ENCODE data around the gene E2F7.
"Not testable (repeated sequence)": the region's sequence is repeated elsewhere in the genome, so short reads cannot be mapped to it uniquely, and the experiment has no call there.

The E2F7 gene, protein sequence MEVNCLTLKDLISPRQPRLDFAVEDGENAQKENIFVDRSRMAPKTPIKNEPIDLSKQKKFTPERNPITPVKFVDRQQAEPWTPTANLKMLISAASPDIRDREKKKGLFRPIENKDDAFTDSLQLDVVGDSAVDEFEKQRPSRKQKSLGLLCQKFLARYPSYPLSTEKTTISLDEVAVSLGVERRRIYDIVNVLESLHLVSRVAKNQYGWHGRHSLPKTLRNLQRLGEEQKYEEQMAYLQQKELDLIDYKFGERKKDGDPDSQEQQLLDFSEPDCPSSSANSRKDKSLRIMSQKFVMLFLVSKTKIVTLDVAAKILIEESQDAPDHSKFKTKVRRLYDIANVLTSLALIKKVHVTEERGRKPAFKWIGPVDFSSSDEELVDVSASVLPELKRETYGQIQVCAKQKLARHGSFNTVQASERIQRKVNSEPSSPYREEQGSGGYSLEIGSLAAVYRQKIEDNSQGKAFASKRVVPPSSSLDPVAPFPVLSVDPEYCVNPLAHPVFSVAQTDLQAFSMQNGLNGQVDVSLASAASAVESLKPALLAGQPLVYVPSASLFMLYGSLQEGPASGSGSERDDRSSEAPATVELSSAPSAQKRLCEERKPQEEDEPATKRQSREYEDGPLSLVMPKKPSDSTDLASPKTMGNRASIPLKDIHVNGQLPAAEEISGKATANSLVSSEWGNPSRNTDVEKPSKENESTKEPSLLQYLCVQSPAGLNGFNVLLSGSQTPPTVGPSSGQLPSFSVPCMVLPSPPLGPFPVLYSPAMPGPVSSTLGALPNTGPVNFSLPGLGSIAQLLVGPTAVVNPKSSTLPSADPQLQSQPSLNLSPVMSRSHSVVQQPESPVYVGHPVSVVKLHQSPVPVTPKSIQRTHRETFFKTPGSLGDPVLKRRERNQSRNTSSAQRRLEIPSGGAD

DNA sequence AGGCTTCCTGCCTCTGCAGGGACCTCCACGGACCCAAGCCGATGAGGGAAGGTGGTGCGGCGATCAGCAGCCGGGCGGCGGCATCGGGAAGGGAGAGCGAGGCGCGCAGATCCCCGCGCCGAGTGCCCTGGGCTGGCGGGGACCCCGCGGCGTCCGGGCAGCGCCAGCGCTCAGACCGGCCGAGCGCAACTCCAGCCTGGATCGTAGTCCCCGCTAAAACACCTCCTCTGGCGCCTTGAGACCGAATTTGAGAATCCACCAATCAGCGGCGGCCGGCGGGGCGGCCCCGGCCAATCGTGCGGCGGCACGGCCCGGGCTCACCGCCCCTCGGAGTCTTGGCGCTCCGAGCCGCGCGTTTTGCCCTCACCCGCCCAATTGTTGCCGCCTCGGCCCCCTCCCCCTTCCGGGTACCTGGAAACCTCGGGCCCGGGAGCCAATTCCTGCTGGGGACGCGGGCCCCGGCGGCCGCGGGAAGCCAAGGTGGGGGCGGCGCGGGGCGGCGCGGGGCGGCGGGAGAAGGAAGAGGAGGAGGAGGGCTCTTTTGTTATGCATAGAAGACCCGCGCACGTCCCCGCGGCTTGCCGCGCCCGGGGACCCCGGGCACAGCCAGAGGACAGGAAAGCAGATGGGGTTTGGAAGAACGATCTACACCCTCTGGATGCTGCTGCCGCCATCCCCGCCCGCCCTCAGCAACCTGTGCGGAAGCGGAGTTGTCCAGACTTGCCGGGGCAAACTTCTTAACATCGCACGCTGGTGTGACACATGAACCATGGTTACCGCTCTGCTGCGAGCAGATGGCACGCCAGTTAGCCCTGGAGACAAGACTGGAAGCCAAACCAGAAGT, at the start of gene E2F7:
E2F7 (minus strand) TSS at position 209 of the 844 bp plus-strand sequence. CDS start 934 bp downstream, outside the sequence.
- H3K36me3 ChIP-seq (ENCODE audit: control insufficient read depth, low read depth, low read length) = peaks cover 31% of the 10 kb centered on the region
- H3K4me1 ChIP-seq (ENCODE audit: control insufficient read depth, low read depth, low read length) = peaks cover 17% of the 10 kb centered on the region
- no peaks in the 10 kb centered on the region for H3K9me3 ChIP-seq (ENCODE audit: control insufficient read depth, low read depth, low read length)
- peak within 1 kb of the TSS; percentile 95 for H3K9ac ChIP-seq (ENCODE audit: low read length)
- no peaks in the 10 kb centered on the region for H3K27me3 ChIP-seq (ENCODE audit: control insufficient read depth, insufficient read depth, low read length)
- H3K4me3 ChIP-seq (ENCODE audit: low read length) = peak within 1 kb of the TSS; percentile 81
- peak within 1 kb of the TSS; percentile 80 for H3K27ac ChIP-seq (ENCODE audit: low read length)

DNA sequence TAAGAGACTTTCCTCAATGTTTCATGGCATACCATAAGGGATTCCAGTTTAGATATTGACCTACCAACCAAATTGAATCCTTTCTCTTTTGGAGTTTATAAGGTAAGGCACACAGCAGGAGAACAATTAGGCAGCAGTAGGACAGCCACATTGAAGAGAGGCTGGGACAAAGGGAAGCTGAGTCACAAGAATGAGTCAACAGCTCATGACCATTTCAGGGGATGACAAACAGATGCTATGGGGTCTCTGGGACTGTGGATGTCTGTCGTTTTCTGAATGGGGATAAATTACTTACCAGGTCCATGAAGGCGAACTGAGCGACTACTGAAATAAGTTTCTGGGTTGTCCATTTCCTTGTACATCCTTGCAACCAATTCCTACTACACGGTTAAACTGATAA, 48.6 kb upstream of the E2F7 start:
- Histone ChIP-seq H3K9me3 (ENCODE audit: control insufficient read depth, low read depth, low read length) (no peaks in the 10 kb centered on the region), H3K36me3 (ENCODE audit: control insufficient read depth, low read depth, low read length) (no peaks in the 10 kb centered on the region), H3K27ac (ENCODE audit: low read length) (no peak overlapping the region), H3K9ac (ENCODE audit: low read length) (no peak overlapping the region), H3K4me1 (ENCODE audit: control insufficient read depth, low read depth, low read length) (no peaks in the 10 kb centered on the region), H3K4me3 (ENCODE audit: low read length) (no peak overlapping the region), H3K27me3 (ENCODE audit: control insufficient read depth, insufficient read depth, low read length) (no peaks in the 10 kb centered on the region)

DNA sequence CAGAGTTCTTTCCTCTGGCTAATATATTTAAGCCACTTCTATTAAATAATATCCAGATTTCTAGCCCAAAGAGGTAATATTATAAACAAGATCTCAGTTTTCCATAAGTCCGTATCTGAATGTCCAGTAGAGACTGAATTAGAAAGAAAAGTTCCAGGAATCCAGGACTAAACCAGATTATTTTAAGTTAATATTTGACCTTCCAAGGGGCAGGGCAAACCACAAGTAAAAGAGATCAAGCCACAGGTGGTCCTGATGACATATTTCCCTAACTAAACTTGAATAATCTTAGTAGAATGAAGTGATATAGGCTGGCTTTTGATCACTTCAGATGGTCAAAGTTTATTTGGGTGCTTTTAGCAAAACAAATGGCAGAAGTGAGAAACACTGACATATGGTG, 43.3 kb upstream of the E2F7 start:
- Histone ChIP-seq H3K9ac (ENCODE audit: low read length) (no peak overlapping the region), H3K4me1 (ENCODE audit: control insufficient read depth, low read depth, low read length) (no peaks in the 10 kb centered on the region), H3K27me3 (ENCODE audit: control insufficient read depth, insufficient read depth, low read length) (no peaks in the 10 kb centered on the region), H3K4me3 (ENCODE audit: low read length) (no peak overlapping the region), H3K36me3 (ENCODE audit: control insufficient read depth, low read depth, low read length) (no peaks in the 10 kb centered on the region), H3K9me3 (ENCODE audit: control insufficient read depth, low read depth, low read length) (no peaks in the 10 kb centered on the region), H3K27ac (ENCODE audit: low read length) (no peak overlapping the region)

DNA sequence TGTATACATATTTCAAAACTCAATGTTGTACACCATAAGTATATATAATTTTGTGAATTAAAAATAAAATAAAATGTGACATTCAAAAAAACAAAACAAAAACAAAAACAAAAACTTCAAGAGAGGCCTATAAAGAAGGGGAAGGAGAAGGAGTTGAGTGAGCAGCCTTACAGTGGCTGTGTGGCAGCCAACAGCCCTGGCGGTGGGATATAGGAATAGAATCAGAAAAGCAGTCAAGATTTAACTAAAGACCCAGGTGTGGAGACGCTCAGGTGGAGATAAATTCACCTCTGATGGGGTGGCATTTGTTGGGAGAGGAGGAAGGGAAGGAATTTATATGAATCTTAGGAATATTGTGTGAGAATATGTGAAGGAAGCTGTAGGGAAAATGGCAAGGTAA, 41.8 kb upstream of the E2F7 start:
- Histone ChIP-seq H3K4me3 (ENCODE audit: low read length) (no peak overlapping the region), H3K27ac (ENCODE audit: low read length) (no peak overlapping the region), H3K27me3 (ENCODE audit: control insufficient read depth, insufficient read depth, low read length) (no peaks in the 10 kb centered on the region), H3K9ac (ENCODE audit: low read length) (no peak overlapping the region), H3K36me3 (ENCODE audit: control insufficient read depth, low read depth, low read length) (no peaks in the 10 kb centered on the region), H3K9me3 (ENCODE audit: control insufficient read depth, low read depth, low read length) (no peaks in the 10 kb centered on the region), H3K4me1 (ENCODE audit: control insufficient read depth, low read depth, low read length) (no peaks in the 10 kb centered on the region)

DNA sequence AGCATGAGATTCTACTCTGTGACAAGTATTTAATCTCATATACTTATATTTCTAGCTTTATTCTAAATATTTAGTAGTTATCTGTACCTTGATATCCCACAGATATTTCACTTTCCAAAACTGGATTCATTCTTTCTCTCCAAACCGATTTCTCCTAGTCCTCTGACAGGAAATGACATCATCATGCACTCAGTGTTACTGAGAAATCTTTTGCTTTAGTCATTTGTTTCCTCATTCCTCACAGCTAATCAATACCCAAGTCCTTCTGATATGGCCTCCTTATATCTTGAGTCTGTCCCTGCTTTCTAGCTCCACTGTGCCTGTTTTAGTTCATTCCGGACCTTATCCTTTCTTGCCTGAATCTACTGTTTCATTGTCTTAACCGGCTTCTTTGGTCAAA, 39.4 kb upstream of the E2F7 start:
- H3K9ac ChIP-seq (ENCODE audit: low read length) = no peak overlapping the region

DNA sequence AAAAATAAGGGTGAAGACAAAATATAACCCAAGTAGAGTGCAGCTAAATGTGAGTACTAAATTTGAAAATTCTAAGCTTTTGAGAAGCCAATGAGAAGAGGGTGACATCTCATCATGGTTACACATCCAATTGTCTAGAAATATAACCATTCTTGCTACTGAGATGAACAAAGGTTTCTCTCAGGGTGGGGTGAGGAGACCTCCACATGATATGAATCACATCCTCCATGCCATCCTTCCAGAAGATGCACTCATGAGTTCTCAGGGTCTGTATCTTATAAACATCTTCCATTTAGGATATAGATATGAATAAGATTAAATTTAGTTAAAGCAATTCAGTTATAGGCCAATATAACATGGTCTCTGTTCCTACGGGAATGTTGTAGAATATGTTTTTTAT, 38.9 kb upstream of the E2F7 start:
- no peaks in the 10 kb centered on the region for H3K27me3 ChIP-seq (ENCODE audit: control insufficient read depth, insufficient read depth, low read length)
- H3K4me1 ChIP-seq (ENCODE audit: control insufficient read depth, low read depth, low read length) = no peaks in the 10 kb centered on the region
- H3K9me3 ChIP-seq (ENCODE audit: control insufficient read depth, low read depth, low read length) = no peaks in the 10 kb centered on the region
- H3K36me3 ChIP-seq (ENCODE audit: control insufficient read depth, low read depth, low read length) = no peaks in the 10 kb centered on the region
- H3K9ac ChIP-seq (ENCODE audit: low read length) = no peak overlapping the region
- no peak overlapping the region for H3K27ac ChIP-seq (ENCODE audit: low read length)
- H3K4me3 ChIP-seq (ENCODE audit: low read length) = no peak overlapping the region

More for the DNA sequence above, 39.4 kb upstream of the E2F7 start:
- Histone ChIP-seq H3K9me3 (ENCODE audit: control insufficient read depth, low read depth, low read length) (no peaks in the 10 kb centered on the region), H3K27ac (ENCODE audit: low read length) (no peak overlapping the region), H3K36me3 (ENCODE audit: control insufficient read depth, low read depth, low read length) (no peaks in the 10 kb centered on the region), H3K4me1 (ENCODE audit: control insufficient read depth, low read depth, low read length) (no peaks in the 10 kb centered on the region), H3K4me3 (ENCODE audit: low read length) (no peak overlapping the region), H3K27me3 (ENCODE audit: control insufficient read depth, insufficient read depth, low read length) (no peaks in the 10 kb centered on the region)

DNA sequence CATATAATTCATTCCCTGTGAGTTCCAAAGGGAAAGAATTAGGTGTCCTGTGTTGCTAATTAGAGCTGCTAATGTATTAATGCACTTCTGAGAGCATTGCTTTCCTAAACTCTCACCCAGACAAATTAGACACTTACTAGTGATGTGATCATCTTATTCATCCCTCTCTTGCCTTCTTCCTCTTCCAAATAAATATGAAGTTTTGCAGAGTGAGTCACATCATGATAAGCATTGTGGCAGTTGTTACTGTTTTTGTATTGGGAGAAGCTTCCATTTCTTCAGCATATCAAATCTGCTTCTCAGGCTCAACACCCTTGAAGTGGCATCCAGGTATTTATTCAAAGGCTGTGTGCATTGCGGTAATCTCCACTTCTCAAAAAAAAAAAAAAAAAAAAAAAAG, 37.3 kb upstream of the E2F7 start:
- Histone ChIP-seq H3K27me3 (ENCODE audit: control insufficient read depth, insufficient read depth, low read length) (no peaks in the 10 kb centered on the region), H3K4me1 (ENCODE audit: control insufficient read depth, low read depth, low read length) (no peaks in the 10 kb centered on the region), H3K9ac (ENCODE audit: low read length) (no peak overlapping the region), H3K36me3 (ENCODE audit: control insufficient read depth, low read depth, low read length) (no peaks in the 10 kb centered on the region), H3K9me3 (ENCODE audit: control insufficient read depth, low read depth, low read length) (no peaks in the 10 kb centered on the region), H3K4me3 (ENCODE audit: low read length) (no peak overlapping the region), H3K27ac (ENCODE audit: low read length) (no peak overlapping the region)

DNA sequence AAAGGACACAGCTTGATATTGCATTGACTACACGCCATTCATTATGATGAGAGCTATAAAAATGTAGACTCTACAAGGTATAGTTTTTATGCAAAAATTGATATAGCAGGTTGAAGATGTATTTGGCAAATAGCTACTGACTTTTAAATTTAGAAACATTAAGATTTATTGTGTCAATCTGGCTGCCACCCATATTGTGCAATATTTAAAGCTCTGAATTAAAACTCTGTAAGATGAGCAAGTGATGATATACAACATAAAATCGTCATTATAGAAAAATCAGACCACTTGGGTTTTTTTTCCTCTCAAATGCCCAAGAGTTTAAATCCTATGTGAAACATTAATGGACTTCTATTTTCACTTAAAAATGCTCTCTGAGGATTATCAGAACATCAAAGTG, 36.8 kb upstream of the E2F7 start:
- no peaks in the 10 kb centered on the region for H3K27me3 ChIP-seq (ENCODE audit: control insufficient read depth, insufficient read depth, low read length)
- no peak overlapping the region for H3K9ac ChIP-seq (ENCODE audit: low read length)
- H3K4me1 ChIP-seq (ENCODE audit: control insufficient read depth, low read depth, low read length) = no peaks in the 10 kb centered on the region
- no peak overlapping the region for H3K4me3 ChIP-seq (ENCODE audit: low read length)
- no peaks in the 10 kb centered on the region for H3K9me3 ChIP-seq (ENCODE audit: control insufficient read depth, low read depth, low read length)
- no peaks in the 10 kb centered on the region for H3K36me3 ChIP-seq (ENCODE audit: control insufficient read depth, low read depth, low read length)
- H3K27ac ChIP-seq (ENCODE audit: low read length) = no peak overlapping the region

DNA sequence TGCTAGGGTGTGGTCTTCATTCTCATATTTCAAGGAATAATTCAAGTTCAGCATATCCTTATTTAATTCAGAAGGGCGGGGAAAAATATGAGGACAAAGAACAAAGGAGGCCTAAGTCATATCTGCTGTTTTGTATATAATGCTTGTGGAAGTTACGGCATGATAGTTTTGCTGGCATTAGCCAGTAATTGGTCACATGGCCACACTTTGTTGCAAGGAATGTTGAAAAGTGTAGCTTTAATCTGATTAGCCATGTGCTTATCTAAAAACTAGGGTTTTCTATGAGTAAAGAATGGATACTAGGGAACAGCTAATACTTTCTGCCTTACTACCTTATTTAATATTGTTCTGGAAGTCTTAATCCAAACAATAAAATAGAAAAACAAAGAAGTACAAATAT, 34.4 kb upstream of the E2F7 start:
- Histone ChIP-seq H3K27ac (ENCODE audit: low read length) (no peak overlapping the region), H3K4me3 (ENCODE audit: low read length) (no peak overlapping the region), H3K36me3 (ENCODE audit: control insufficient read depth, low read depth, low read length) (no peaks in the 10 kb centered on the region), H3K27me3 (ENCODE audit: control insufficient read depth, insufficient read depth, low read length) (no peaks in the 10 kb centered on the region), H3K9me3 (ENCODE audit: control insufficient read depth, low read depth, low read length) (no peaks in the 10 kb centered on the region), H3K9ac (ENCODE audit: low read length) (no peak overlapping the region), H3K4me1 (ENCODE audit: control insufficient read depth, low read depth, low read length) (no peaks in the 10 kb centered on the region)

DNA sequence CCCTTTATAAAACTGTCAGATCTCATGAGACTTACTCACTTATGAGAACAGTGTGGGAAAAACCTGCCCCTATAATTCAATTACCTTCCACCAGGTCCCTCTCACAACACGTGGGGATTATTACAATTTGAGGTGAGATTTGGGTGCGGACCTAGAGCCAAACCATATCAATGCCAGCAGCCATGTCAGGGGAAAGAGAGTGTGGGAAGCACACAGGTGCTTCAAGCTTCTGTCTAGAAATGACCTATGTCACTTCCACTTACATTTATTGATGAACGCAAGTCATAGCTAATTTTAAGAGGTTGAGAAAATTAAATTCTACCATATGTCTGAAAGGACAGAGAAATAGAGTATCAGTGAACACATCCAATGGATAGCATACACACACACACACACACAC, 32.5 kb upstream of the E2F7 start:
- Histone ChIP-seq H3K4me1 (ENCODE audit: control insufficient read depth, low read depth, low read length) (no peaks in the 10 kb centered on the region), H3K9me3 (ENCODE audit: control insufficient read depth, low read depth, low read length) (no peaks in the 10 kb centered on the region), H3K27me3 (ENCODE audit: control insufficient read depth, insufficient read depth, low read length) (no peaks in the 10 kb centered on the region), H3K9ac (ENCODE audit: low read length) (no peak overlapping the region), H3K27ac (ENCODE audit: low read length) (no peak overlapping the region), H3K36me3 (ENCODE audit: control insufficient read depth, low read depth, low read length) (no peaks in the 10 kb centered on the region), H3K4me3 (ENCODE audit: low read length) (no peak overlapping the region)

DNA sequence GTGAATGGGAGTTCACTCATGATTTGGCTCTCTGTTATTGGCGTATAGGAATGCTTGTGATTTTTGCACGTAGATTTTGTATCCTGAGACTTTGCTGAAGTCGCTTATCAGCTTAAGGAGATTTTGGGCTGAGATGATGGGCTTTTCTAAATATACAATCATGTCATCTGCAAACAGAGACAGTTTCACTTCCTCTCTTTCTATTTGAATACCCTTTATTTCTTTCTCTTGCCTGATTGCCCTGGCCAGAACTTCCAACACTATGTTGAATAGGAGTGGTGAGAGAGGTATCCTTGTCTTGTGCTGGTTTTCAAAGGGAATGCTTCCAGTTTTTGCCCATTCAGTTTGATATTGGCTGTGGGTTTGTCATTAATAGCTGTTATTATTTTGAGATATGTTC, 26.9 kb upstream of the E2F7 start:
- H3K4me1 ChIP-seq (ENCODE audit: control insufficient read depth, low read depth, low read length); H3K4me3 ChIP-seq (ENCODE audit: low read length); H3K27me3 ChIP-seq (ENCODE audit: control insufficient read depth, insufficient read depth, low read length); H3K36me3 ChIP-seq (ENCODE audit: control insufficient read depth, low read depth, low read length); H3K27ac ChIP-seq (ENCODE audit: low read length); H3K9me3 ChIP-seq (ENCODE audit: control insufficient read depth, low read depth, low read length); H3K9ac ChIP-seq (ENCODE audit: low read length): not testable (repeated sequence)
